GM21367 (cell line): ENCODE results near the gene DYNLT3.

Source experiments
- ATAC-seq: cut with Tn5 transposase; IDR thresholded peaks from one replicate; pipeline ENCODE4 v1.9.1; 2021; ENCODE audit not compliant: unreplicated experiment

DYNLT3 gene, protein sequence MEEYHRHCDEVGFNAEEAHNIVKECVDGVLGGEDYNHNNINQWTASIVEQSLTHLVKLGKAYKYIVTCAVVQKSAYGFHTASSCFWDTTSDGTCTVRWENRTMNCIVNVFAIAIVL

DNA sequence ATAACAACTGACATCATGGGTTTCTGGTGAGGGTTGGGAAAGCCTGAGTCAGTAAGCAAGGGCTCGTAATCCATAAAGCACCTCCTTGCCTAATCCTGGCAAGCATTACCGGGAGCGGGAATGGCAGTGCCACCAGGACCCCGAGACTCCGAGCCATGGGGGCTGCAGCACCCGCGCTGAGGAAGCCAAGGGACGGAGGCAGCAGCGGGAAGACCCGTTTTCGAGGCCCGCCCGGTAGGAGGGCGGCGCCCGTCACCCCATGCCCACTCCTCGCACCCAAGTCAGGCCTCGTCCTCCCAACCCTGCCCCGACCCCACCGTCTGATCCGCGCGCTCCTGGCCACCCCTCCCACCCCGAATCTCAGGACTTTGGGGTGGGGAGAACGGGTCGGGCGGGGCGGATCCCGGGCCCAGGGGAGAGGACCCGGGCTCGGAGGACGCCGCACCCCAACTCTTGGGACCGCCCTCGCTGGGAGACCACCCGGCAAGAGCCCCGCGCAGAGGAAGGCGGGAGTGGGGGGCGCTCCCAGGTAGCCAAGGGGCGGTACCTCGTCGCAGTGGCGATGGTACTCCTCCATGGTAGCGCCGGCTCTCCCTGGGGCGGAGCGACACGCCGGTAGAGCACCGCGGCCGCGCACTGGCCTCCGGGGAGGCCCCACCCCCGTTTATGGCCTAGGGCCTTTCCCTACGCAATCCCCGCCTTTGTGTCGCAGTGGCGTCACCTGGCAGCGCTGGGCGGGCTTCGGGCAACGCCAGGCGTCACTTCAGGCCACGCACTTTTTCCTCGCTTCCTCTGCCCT lies at the start of gene DYNLT3:
Gene DYNLT3 (minus strand): TSS at position 638 of the 799 bp plus-strand sequence. CDS start 61 bp downstream, at position 577.
- peak; percentile 100 for ATAC-seq

DNA sequence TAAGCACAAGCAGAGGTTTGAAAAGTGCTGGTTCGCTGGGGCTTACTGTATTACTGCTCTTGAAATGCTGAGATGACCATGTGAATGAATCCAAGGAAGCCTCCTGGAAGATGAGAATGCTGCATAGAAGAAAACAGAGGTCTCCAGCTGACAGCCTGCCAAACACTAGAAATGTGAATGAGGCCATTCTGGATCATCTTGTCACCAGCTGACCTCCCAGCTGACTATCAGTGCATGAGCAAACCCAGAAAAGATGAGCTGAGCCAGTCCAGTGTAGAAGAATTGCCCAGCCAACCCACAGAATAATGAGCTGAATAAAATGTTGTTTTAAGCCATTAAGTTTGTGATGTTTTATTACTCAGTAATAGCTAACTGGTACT lies 49.1 kb upstream of the DYNLT3 start:
- no peak for ATAC-seq

DNA sequence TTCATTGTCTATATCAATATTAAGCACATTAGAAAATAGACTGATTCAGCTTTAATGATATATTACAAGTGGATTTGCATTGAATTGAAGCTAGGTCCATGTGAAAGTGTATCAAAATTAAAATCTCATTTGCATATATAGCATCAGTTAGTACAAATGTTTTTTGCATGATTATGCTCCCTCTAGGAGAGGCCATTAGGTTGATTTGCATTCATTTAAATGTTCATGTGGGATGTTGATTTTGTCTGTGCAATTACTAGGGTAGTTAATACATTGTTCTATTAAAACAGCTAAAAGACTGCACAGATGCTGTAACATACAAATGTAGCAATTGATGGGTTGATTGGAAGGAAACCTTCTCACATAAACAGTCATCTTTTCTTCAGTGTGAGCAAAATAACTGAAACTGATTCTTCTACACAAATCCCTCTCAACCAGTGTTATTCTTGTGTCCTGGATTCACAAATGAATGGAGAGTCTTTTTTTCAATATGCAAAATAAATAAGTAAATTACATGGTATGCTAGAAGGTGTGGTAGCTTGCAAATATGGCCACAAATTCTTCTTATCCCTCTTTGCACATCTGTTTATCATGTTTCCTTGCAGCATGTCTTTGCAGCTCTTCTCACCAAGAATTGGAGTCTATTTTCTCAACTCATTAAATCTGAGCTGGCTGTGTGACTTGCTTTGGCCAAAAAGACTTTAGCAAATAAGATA lies 48.6 kb upstream of the DYNLT3 start:
- no peak for ATAC-seq

DNA sequence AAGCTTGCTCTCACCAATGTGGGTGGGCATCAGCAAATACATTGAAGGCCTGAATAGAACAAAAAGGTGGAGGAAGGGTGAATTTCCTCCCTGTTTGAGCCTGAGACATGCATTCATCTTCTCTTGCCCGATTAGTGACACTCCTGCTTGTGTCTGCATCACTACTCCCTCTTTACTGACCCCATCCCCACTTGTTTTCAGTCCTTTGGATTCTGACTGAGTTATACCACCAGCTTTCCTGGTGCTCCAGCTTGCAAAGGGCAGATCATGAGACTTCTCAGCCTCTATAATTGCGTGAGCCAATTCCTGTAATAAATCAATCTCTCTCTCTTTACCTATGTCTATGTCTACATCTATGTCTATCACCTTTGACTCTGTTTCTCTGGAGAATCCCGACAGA lies 47.4 kb upstream of the DYNLT3 start:
- no peak for ATAC-seq

DNA sequence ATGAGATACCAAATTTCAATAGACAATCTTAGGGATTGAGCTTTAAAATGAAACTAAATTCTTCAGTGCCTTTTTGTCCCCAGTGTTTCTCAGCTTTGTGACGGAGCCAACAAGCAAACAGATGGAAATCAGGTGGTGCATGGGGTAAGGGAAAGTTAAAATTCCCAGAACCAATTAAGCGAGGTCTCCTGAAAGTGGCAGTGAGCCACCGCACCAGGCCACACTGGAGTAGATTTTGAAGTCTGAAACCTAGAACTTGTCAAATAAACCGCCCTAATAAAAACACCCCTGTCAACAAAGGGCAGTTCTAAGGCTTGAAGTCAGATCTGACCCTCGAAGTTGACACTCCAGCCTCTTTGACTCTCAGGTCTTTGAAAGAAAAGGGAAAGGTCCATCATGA lies 40.6 kb upstream of the DYNLT3 start:
- no peak for ATAC-seq

DNA sequence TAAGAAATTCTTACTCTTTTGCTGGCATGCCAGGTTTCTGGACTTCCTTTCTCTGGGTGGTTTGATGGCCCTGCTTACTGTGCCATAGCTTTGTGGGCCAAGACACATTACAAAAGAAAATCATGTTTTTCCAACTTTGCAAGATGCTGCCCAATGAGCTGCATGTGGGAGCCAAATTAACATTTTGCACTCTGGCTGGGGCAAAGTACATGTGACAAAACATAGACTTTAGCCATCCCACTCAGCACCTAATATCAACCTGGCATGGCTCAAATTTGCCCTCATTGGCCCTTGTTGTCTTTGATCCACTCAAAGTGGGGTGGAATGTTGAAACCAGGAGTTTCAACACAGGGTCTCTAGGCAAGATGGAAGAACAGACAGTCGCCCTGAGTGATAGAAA lies 40.0 kb upstream of the DYNLT3 start:
- ATAC-seq, result no peak

DNA sequence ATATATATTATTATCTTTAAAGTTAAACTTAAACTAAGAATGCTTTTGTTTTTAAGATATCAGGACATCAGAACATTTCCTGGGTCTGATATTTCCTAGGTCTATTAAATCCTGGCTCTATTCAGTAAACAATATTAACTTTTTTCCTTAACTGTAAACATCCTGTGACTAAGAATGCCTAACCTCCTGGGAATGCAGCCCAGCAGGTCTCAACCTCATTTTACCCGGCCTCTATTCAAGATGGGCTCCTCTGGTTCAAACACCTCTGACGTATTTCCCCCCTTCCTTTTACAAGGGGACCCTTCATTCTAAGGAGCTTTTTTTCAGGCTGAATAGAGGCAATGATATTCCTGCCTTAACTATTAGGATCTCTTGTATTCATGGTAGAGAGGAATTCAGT lies 35.8 kb upstream of the DYNLT3 start:
- no peak for ATAC-seq

DNA sequence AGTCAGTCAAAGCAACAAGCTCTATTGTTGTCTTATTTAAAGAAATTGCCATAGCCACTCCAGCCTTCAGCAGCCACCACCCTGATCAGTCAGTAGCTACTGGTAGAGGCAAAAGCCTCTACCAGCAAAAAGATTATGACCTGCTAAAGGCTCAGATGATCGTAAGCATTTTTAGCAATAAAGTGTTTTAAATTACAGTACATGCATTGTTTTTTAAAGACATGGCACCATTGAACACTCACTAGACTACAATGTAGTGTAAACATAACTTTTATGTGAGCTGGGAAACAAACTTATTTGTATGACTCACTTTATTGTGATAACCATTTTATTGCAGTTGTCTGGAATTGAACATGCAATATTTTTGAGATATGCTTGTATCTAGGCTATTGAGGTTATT lies 32.3 kb upstream of the DYNLT3 start:
- no peak for ATAC-seq

DNA sequence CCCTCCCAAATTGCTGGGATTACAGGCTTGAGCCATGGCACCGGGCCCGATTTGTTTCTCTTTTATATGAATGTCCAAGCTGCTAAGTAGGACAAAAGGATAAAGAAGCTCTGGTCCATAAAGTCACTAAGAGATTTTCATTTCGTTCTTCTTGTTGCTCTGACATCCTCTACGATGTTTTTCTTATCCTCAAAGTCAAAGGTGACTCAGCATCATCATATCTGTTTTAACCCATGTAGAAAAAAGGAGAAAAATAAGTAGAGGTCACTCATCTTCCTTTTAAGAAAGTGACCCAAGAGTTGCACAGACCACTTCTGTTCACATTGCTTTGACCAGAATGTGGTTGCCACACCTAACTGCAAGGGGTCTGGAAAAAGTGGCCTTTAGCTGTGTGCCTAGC lies 29.3 kb upstream of the DYNLT3 start:
- ATAC-seq, result no peak

DNA sequence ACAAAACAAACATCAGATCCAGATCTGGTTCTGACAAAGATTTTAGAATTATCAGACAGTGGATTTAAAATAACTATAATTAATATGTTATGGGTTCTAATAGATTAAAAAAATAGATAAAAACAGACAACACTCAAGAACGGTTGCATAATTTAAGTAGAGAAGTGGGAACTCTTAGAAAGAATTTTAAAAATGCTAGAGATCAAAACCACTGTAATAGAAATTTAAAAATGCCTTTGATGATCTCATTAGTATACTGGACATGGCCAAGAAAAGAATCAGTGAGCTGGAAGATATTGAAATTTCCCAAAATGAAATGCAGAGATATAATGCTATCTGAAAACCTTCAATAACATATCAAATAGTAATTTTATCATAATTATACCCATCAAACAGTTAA lies 28.3 kb upstream of the DYNLT3 start:
- no peak for ATAC-seq

DNA sequence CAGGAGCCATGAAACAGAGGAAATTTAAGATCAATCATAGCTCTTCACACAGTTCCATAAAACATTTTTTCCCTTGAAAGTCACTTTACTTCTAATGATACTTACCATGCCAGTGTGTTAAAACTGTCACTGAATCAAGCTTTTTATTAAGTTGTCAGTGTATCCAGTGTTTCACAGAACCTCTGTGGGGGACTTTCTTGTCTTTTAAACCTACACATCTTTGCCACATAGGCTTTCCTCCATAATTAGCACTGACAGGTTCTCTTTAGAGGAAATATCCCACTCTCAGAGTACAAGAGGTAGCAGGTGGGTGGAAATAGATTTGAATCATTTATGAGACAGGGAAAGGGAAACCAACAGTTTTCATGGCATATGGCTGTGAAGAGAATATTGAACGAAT lies 25.8 kb upstream of the DYNLT3 start:
- ATAC-seq, result no peak

DNA sequence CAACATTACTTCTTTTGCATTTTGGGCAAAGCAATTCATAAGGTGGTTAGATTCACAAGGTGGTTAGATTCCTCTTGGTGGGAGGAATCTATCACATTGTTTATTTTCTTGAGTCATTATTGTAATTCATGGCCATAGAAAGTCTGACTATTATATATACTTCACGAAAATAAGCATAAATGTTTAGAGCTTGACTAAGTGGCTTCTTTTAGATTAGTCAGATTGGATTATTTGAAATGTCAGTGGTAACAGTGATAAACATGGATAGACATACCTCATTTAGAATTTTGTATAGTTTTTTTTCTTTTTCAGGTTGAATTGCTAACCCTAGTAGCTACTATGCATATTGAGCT lies 24.9 kb upstream of the DYNLT3 start:
- no peak for ATAC-seq

DNA sequence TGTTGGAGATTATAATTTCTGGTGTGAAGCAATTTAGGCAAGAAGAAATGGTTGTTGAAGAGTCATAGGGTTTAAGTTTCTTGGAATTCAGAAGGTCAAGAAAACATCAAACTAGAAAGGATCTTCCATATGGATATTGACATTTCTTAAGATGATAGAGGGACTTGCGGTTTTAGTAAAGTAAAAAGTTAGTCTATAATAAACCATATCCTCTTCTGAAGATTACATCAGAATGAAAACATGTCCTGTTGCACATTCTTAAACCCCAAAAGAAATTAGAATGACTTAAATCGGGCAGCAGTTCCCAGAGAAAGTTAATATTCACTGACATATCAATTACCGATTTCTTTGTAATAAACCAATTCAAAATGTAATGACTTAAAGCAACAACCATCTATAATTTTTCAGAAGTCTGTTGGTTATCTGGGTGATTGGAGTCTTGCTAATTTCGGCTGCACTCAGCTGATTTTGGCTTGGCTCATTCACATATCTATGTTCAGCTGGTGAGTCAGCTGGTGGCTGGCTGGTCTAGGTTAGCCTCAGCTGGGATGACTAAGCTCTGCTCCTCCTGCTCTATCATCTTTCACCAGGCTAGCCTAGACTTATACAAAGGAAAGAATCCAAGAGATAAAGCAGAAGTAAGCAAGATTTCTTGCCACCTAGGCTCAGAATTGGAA lies 24.4 kb upstream of the DYNLT3 start:
- ATAC-seq, result no peak

DNA sequence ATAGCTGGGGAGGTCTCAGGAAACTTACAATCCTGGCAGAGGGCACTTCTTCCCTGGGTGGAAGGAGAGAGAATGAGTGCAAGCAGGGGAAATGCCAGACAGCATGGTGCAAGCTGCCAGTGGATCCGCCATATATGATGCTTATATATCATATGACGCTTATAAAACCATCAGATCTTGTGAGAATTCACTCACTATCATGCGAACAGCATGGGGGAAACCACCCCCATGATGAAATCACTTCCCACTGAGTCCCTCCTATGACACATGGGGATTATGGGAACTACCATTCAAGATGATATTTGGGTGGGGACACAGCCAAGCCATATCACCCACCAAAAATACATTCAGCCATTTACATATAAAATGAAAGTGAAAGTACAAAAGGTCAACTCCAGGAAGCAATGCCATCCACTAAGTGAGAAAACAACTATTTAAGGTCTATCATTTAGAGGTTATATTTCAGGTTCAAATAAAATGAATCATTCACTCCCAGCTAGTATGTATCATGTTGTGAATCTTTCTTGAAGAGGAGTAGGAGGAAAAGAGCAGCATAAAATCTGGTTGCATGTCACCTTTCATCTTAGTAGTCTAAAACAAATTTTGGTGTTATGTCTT lies 20.3 kb upstream of the DYNLT3 start:
- no peak for ATAC-seq

DNA sequence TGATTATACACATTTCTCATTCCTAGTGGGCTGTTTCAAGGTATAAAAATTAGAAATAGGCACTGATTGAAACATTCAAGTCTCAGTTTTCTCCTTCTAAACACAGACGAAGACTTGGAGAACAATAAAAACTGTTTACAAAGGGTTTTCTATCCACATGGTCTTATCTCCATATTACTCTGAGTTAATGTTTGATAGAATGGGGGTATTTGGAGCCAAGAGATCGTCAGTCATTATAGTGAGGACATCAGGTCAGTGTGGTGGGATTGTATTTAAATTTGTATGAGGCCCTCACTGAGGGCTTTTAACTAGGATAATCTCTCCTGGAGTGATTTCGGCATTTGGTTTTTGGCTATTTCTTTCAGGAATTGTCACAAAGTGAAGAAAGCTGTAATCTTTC lies 16.4 kb upstream of the DYNLT3 start:
- ATAC-seq, result no peak

DNA sequence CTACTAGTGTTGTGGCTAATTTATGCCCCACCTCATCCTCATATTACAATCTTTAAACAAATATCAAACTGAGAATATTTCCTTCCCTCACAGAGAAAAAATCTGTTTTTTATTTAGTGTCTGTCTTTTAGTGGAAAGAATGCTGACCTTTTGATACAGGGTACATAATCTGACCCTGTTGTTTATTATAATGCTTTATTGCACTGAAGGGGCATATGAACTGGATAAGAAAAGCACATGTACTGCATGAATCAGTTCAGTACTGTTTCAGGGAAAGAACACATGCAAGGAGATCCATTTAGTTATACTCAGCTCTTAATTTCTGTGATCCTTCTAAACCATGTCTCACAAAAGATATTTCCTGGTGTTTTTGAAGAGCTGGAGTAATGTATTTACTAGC lies 15.5 kb upstream of the DYNLT3 start:
- ATAC-seq, result no peak

DNA sequence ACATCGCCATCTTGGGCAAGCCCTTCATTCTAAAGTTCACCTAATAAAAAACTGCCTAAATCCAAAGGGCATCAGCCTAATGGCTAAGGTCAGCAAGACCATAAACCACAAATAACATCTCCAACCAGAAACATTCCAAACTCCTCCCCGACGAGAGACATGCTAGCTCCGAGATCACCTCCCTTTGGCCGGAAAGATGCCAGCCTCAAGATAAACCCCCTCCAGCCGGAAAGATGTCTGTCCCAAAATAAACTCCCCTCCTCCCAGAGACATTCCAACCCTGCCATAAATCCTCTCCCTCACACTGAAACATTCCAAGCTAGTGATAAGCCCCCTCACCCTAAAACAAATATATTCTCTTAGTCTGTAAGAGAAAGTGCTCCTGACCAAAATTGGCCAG lies 13.3 kb upstream of the DYNLT3 start:
- ATAC-seq, result no peak

DNA sequence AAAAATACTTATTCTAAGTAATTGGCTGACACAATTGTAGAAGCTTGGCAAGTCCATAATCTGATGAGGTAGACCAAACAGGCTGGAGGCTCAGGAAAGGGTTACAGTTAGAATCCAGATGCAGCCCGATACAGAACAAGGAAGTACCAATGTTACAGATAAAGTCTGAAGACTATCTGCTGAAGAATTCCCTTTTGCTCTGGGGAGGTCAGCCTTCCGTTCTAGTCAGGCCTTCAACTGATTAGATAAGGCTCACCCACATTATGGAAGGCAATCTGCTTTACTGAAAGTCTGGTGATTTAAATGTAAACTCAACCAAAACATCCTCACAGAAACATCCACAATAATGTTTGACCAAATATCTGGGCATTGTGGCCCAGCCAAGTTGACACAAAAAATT lies 7.4 kb upstream of the DYNLT3 start:
- no peak for ATAC-seq

DNA sequence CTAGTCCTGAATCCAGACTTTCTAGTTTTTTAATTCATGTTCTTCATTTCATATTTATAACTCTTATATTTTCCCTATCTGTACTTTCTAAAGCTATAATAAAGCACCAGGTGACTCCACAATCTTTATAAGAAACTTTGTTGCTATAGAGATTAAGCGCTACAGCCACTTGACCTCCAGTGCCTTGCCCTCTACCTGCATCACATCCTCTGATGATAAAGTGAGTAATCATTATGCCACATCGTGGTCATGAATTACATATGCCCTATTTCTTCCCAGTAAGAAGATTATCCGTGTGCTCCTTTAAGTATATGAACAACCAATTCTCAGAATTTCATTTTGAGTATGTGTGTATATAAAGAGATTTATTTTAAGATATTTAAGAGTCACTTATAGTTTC lies 6.8 kb upstream of the DYNLT3 start:
- ATAC-seq, result no peak

DNA sequence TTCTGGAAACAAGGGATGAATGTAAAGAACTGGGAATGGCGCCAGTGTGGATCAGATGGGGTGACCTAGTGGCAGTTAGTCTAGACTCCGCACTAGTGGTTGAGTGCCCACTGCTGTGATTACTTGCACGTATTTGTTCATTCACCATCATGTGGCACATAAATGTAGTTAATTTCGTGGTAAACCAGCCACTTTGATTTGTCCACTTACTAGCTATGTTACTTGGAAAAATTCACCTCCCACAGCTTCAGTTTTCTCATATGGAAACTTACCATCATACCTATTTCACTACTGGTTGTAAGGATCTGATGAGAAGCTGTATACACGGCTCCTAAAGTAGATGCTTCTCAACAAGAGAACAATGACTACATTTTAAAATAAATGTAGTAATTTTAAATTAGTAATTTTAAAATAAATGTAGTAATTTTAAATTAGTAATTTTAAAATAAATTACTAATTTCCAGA lies 394 bp upstream of the DYNLT3 start:
- peak; percentile 13 for ATAC-seq

DNA sequence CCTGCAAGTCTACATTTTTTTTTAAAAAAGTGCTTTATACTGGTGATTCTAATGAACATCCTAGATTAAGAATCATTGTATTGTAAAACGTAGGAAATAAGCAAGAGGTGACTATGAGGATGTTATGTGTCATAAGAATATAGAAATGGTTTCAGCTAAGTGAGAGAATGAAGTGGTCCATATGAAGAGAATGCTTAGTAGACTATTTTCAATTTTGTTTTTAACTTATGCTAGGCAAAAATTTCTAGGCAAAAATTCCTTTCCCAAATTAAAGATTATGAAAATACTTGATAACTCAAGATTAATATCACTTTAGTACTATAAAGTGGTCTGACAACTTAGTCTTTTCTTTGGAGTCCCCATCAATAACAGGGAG lies 825 bp downstream of the DYNLT3 start:
- no peak for ATAC-seq
